NB4 (cell line): ENCODE measurements around the gene DENND4B.

ENCODE experiments used
- DNase-seq: peaks from one replicate; pipeline ENCODE4 v3.0.0; 2010; ENCODE audit warnings: low read depth
- H3K4me3 ChIP-seq: one replicate; pipeline ENCODE4 v1.5.1; 2011; ENCODE audit warnings: mild to moderate bottlenecking, low read depth, low read length, moderate library complexity
- CTCF ChIP-seq: IDR thresholded peaks from one replicate; pipeline ENCODE4 v1.5.1; 2012; ENCODE audit warnings: low read depth, low read length
- MAX ChIP-seq: IDR thresholded peaks from 2 replicates; pipeline ENCODE4 v1.6.1; 2011; ENCODE audit warnings: low read depth, low read length
- MYC ChIP-seq: IDR thresholded peaks from 2 replicates; pipeline ENCODE4 v1.6.1; 2011; ENCODE audit warnings: low read depth, low read length
- POLR2A ChIP-seq: IDR thresholded peaks from 2 replicates; pipeline ENCODE4 v1.6.1; 2011; ENCODE audit warnings: mild to moderate bottlenecking; ENCODE audit not compliant: insufficient read length; ENCODE audit errors: extremely low read depth

DENND4B gene

DNA sequence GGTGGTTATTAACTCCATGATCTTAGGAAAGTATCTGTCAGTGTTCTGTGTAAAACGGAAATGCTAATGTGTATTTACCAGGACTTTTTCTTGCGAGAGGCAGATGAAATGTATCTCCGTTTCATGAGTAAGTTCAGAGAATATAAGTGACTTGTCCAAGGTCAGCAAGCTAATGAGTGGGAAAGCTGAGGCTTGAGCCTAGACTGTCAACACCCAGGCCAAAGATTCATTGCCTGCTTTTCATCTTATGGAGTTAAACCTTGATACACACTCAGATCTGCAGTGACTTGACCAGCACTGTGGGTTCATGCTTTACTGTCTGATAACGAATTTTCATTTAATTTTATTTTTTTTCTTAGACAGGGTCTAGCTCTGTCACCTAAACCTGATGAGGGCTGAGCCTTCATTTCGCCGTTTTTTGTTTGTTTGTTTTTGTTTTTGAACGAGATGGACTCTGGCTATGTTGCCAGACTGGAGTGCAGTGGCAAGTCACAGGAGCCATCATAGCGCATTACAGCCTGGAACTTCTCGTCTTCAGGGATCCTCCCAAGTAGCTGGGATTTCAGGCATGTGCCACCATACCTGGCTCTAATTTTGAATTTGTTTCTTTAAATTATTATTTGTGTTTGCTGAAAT is 31.9 kb upstream of the DENND4B start:
- no peak for DNase-seq
- TF ChIP-seq CTCF (no peak), MYC (no peak), POLR2A (no peak), MAX (no peak)
- H3K4me3 ChIP-seq, result peak overlapping the region; percentile 91

DNA sequence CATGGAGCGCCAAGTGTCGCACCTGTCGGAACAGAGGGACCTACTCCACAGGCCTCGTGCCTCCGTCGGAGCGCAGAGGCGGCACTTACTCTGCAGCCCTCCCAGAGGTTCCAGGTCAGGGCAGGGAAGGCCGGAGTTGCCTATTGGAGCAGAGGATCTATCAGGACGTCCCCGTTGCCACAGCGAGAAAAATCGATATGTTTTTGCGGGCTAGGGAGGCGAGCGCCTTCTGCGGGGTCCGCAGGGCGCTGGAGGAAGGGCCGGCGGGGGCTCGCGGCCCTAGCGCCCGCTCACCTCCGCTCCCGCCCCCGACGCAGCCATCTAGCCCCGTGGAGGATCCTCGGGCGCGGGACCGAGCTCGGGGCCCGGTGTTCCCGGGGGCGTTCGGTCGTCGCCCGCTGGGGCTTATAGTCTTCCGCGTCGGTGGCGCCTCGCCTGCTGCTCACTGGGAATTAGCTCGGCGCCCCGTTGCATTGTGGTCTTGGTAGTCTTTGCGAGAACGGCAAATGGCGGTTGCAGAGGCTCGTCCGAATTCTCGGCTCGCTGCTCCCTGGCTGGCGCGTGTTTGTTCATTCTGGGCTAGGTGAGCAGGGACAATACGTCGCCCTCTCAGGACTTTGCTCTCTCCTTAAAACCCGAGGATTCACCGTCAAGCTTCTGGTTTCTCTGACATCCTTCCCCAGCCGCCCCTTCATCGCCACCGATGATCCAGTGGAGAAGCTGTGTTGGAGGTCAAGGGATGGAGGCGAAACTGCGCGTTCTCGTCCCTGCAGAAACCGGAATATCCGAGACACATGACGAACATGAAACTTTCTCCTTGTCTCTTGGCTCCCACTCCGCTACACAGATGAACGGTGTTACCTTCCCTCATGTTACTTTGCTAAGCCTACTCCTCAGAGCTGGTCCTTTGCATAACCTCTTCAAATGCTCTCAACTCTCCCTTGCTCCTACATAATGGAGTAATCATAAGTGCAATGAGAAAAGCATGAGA is 31.0 kb upstream of the DENND4B start, which contains the start of gene JTB:
JTB (minus strand) TSS at position 425 of the 991 bp plus-strand sequence; CDS start at position 3, 422 bp downstream.
- peak; percentile 86 for TF ChIP-seq MYC
- TF ChIP-seq CTCF, result no peak
- peak; percentile 91 for TF ChIP-seq POLR2A
- TF ChIP-seq MAX, result peak; percentile 69
- peak within 1 kb of the TSS; percentile 91 for H3K4me3 ChIP-seq
- DNase-seq, result peak; percentile 90

DNA sequence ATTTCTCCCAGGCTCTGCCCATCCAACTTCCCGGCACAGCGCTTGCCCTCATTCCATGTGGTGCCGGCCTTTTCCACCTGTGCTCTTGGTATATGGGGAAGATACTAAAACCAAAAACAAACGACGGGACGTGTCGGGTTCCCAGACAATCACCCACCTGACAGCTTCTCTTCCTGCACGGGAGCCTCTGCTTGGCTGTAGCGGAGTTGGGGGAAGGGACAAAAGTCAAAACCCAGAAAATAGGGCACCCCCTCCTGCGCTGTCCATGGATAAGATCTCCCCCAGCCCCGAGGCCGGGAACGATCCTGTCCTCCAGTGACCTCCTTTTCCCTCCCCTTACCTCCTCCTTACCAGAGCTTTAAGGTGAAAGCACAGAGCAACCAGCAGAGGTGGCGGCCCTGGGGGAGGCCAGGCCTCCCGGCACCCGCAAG is 30.3 kb upstream of the DENND4B start:
- TF ChIP-seq MYC, result no peak
- no peak for TF ChIP-seq MAX
- no peak for TF ChIP-seq POLR2A
- TF ChIP-seq CTCF, result no peak
- DNase-seq, result no peak
- H3K4me3 ChIP-seq, result peak overlapping the region; percentile 91

- TF ChIP-seq POLR2A (no peak), MAX (no peak), CTCF (no peak), MYC (no peak)
- no peak overlapping the region for H3K4me3 ChIP-seq
- DNase-seq, result no peak
Observed at GRCh38 chr1:153973525-153973924, 27.0 kb upstream of the DENND4B start.

DNA sequence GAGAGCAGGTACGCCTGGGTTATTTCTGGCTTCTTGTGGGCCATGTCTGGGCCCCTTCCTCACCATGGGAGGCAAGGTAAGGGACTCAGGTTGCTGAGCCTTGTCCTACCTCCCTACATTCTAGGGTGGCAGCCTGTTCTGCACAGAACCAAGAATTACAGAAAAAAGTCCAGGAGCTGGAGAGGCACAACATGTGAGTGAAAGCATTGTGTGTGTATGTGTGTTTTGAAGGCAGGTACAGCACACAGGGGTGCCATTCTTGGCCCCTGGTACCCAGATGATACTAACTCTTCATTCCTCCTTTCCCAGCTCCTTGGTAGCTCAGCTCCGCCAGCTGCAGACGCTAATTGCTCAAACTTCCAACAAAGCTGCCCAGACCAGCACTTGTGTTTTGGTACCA is 26.6 kb upstream of the DENND4B start:
- no peak for TF ChIP-seq POLR2A
- no peak for TF ChIP-seq MYC
- TF ChIP-seq CTCF, result no peak
- TF ChIP-seq MAX, result no peak
- DNase-seq, result no peak
- H3K4me3 ChIP-seq, result no peak overlapping the region
